ENCODE results near the gene GALNT10.

GALNT10 gene

DNA sequence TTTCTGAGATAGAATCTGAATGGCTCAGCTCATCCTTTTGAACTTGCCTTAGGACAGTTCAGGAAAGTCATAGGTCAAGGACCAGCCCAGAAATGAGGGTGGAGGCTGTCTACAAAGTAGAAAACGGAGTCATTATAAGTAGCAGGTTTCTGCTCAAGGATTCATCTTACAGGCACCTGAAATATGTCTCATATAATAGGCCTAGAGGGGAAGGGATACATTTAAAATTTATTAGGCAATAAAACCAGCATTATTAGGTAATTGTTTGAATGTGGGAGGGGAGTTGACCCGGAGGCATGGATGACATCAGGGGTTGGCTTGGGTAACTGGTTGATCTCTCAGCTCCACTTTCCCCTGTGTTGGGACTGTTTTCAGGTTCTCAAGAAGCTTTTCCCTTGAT lies 11.9 kb upstream of the GALNT10 start:
- DNase-seq (ENCODE audit: low read depth in 2 of 2, low spot score in 1 of 2), result no peak

- no peak for DNase-seq (ENCODE audit: low read depth in 2 of 2, low spot score in 1 of 2)
These were observed 10.5 kb upstream of the GALNT10 start for GRCh38 chr5:154179846-154180710.

DNA sequence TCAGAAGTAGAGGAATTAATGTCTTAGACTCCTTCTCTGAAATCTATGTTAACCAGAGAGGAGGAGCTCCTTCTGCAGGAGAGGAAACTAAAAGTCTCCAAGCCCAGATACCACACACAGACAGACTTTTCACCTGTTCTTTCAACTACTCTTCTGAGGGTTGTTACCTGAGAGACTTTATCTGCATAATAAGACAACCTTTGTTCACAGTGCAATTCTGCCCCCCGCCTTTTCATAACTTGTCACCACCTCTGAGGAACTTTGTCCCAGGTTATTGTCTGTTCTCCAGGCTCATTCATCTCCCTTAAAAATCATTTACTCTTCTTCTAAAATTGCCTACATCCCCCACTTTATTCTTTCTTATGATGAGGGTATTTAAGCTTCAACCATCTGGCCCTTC lies 9.4 kb upstream of the GALNT10 start:
- DNase-seq (ENCODE audit: low read depth in 2 of 2, low spot score in 1 of 2), result no peak

DNA sequence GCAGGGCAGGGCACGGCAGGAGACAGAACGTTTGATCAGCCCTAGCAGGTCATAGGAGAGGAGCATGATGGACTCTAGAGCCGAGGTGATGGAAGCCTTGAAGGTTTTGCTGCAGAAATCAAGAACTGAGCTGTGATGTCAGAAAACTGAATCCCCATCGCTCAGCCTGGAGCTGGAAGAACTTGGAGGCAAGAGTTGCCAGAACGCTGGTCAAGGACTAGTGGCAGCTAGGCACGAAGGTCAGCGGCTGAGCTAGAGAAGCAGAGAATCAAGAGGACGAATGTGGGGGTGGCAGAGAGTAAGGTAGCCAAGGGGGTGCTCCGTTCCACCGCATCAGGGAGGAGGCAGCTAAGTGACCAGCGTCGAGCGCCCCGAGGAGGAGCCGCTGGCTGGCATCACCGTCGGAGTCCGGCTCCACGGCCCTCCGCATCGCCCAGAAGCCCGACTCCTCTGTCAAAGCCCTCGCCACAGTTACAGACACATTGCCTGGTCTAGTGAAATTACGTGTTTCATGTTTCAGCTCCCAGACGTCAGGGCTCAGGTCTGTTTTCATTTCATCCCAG lies 1.2 kb upstream of the GALNT10 start:
- no peak for DNase-seq (ENCODE audit: low read depth in 2 of 2, low spot score in 1 of 2)

DNA sequence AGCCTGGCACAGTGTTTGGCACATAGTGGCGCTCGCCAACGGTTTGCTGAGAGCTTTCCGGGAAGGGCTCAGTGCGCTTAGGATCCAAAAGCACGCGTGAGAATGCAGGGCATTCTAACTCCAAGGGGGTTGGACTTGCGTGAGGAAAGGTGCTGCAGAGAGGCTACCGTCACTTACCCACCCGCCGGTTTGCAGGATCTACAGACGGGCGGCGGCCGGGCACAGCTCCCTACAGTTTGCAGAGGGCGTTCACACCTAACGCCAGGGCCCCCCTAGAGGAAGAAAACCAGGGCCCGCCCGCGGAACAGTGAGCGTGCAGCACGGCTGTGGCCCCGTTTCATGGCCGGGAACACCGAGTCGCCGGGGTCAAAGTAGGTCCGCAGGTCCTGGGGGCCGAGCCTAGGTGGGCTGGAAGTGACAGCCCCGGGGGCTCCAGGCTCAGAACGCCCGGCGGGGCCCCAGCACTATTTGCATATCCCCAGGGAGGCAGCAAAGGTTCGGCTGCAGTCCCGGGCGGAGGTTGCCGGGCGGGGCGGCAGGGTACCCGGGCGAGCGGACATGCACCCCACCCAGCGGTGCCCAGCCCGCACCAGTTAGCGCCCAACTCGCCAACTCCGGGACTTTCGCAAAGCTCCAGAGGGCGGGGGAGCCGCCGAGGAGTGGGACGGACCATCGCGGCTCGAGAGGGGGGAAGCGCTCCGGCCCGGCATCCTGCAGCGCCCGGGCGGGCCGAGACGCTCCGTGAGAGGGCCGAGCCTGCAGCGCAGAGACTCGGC lies 526 bp upstream of the GALNT10 start:
- peak; percentile 60 to 71 for DNase-seq (ENCODE audit: low read depth in 2 of 2, low spot score in 1 of 2)

- DNase-seq (ENCODE audit: low read depth in 2 of 2, low spot score in 1 of 2), result no peak
These were observed 1.1 kb downstream of the GALNT10 start for GRCh38 chr5:154191467-154192261.

GRCh38 chr5:154193283-154193682 lies 2.8 kb downstream of the GALNT10 start:
- no peak for DNase-seq (ENCODE audit: low read depth in 2 of 2, low spot score in 1 of 2)

DNA sequence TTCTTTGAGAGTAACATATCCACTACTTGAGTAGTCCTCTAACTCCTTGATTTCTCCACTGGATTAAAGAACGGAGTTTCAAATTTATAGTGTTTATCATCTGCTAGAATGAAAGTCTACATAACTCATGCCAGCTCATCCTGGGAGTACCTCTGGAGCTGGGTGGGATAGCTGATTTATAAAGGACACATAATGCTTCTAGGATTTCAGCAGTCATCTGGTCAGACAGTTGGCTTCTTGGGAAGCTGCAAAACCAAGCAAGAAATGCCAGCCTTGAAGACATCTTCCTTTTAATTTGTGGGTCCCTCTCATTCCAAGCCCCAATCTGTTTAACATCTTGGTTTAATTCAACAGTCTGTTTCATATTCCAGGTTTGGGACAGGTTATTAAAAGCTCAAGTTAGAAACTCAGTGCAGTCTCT lies 3.2 kb downstream of the GALNT10 start:
- DNase-seq (ENCODE audit: low read depth in 2 of 2, low spot score in 1 of 2), result no peak

DNA sequence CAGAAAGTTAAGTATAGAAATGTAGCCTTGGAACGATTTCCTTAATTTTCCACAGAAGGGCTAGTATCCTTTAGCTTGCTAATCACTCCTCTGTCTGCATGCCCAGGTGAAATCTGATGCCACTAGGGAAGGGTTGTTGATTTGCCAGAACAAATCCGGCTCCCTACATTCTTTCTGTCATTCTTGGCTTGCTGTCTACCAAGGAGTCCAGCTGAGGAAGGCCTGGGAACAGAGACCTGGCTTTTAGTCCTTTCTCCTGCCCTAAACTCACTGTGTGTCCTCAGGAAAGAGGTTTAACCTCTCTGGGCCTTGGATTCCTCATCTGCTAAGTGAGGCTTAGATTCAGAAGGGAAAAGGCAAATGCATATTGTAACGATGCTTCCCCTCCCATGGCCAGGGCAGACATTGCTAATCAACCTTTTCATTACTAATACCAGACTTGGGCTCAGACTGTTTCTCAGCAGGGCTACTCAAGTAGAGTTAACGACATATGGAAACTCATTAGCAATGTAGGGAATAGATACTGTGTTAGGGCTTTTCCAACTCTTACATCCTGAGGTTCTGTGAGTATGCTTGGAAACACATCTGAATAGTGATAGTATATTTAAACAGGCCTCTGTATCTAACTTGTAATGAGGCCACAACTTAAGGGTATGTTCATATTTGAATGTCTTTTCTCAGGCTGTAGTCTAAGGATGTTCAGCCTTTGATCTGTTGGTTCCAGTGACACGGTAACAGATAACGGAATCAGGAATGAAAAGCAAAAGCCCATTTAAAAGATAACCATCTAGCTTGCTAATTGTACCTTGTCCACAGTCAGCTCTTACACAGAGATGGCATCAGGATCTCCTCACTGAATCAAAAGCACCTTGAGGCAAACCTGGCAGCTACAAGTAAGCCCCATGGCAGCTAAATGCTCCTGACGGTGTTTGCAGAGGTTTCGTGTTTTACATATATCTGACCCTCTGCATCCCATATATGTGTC lies 4.1 kb downstream of the GALNT10 start:
- no peak for DNase-seq (ENCODE audit: low read depth in 2 of 2, low spot score in 1 of 2)

- DNase-seq (ENCODE audit: low read depth in 2 of 2, low spot score in 1 of 2), result no peak
These were observed 5.7 kb downstream of the GALNT10 start for GRCh38 chr5:154196281-154196680.

DNA sequence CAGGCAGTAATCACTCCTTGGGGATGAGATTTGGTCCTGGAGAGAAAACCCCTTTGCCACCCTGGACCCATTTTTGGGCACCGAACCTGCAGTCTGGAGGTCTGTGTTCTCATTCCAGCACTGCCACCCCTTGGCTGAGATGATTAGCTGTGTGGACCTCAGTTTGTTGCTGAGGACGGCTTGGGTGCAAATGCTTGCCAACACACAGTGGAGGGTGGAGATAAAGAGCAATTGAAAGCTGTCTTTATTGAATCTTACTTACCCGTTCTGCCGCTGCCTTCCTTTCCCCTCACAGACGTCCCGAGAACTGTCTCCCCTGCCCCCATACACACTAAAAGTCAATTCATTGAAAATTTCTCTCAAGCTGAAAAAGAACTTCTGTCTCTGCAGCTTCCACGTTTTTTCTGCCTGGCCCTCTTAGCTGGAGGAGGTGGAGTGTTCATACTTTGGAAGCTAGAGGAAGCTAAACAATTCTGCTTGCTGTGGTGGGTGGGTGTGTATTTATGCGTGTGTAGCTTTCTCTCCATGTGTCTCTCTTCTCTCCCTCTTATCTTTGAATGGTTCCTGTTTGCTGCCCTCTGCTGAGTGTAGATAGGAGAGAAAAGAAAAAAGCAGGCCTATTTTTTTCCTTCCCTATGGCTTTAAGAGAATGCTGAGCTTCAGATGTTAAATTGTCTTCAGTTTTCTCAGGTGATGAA lies 6.6 kb downstream of the GALNT10 start:
- no peak for DNase-seq (ENCODE audit: low read depth in 2 of 2, low spot score in 1 of 2)

- peak; percentile 28 to 45 for DNase-seq (ENCODE audit: low read depth in 2 of 2, low spot score in 1 of 2)
These were observed 7.4 kb downstream of the GALNT10 start for GRCh38 chr5:154197801-154198491.

GRCh38 chr5:154198611-154199230 lies 8.2 kb downstream of the GALNT10 start:
- no peak for DNase-seq (ENCODE audit: low read depth in 2 of 2, low spot score in 1 of 2)

DNA sequence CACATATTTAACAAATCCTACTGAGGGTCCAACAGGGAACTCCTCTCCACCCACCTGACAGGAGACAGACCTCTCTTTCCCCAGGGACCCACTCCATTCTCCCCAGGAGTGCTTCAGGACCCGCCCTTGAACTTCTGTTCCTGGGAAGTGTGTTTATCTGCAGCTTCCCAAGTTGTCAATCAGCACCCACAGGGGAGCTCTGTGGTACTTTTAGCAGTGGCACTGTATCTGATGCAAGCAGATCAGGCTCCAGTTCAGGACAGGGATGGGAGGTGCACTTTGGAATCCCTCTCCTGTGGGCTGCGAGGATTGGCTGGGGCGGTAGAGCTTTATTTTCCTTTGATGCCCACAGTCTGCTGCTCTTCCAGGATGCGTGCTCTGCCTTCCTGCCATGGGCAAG lies 8.7 kb downstream of the GALNT10 start:
- DNase-seq (ENCODE audit: low read depth in 2 of 2, low spot score in 1 of 2), result no peak

DNA sequence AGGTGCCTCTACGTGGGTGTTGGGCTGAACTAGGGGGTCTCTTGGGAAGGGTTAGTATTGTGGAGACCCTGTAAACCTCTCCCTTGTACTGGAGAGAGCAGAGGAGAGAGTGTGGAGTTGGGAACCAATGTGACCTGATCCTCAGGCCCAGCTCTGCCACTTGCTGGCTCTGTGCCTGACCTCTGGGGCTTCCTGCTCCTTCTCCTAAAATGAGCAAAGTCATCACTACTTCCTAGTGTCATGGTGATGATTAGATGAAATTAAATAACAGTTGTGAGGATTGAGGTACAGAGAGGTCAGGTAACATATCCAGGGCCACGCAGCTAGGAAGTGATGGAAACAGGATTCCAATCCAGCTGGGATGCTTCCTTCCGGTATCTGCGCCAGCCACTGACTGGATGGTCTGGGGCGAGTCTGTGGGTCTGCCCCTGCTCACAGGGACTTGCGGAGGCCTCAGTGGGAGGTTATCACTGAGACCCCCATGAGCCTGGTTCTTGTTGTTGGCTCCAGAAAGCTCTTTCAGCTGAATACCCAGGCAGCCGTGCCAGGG lies 9.2 kb downstream of the GALNT10 start:
- DNase-seq (ENCODE audit: low read depth in 2 of 2, low spot score in 1 of 2), result no peak

DNA sequence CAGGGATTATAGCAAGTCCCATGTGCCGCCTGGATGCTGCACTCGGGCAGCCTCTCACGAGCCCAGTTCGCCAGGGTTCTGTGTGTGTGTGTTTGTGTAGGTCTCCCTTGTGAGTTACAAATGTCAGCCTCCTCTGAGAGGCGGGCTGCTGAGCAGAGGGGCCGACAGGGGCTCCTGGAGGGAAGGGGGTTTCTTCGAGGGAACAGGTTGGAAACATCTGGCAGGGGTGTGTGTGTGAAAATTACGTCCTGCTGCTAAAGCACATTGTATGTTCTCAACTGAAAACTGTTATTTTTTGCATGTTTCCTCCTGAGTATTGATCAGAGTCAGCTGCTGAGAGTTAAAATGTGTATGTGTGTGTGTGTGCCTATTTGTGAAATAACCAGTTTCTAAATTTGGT lies 9.7 kb downstream of the GALNT10 start:
- no peak for DNase-seq (ENCODE audit: low read depth in 2 of 2, low spot score in 1 of 2)

- no peak for DNase-seq (ENCODE audit: low read depth in 2 of 2, low spot score in 1 of 2)
These were observed 10.7 kb downstream of the GALNT10 start for GRCh38 chr5:154201108-154201769.
